ENCODE data around the gene LNX2.

Gene LNX2

GRCh38 chr13:27549406-27549981, 70.8 kb downstream of the LNX2 start:
- DNase-seq, result no peak

- no peak for DNase-seq
Measured at GRCh38 chr13:27542220-27542619, 78.1 kb downstream of the LNX2 start.

- DNase-seq, result no peak
Measured at GRCh38 chr13:27541386-27541785, 78.9 kb downstream of the LNX2 start.

GRCh38 chr13:27536361-27537101, 83.8 kb downstream of the LNX2 start:
- DNase-seq, result no peak

- no peak for DNase-seq
Measured at GRCh38 chr13:27535546-27535945, 84.8 kb downstream of the LNX2 start.

- no peak for DNase-seq
Measured at GRCh38 chr13:27534981-27535380, 85.3 kb downstream of the LNX2 start.

- DNase-seq, result no peak
Measured at GRCh38 chr13:27534108-27534980, 86.0 kb downstream of the LNX2 start.

- DNase-seq, result no peak
Measured at GRCh38 chr13:27533155-27533643, 87.1 kb downstream of the LNX2 start.

- no peak for DNase-seq
Measured at GRCh38 chr13:27528908-27529307, 91.4 kb downstream of the LNX2 start.

GRCh38 chr13:27526516-27526915, 93.8 kb downstream of the LNX2 start:
- no peak for DNase-seq

- DNase-seq, result no peak
Measured at GRCh38 chr13:27524981-27525975, 95.1 kb downstream of the LNX2 start.

GRCh38 chr13:27523346-27524073, 96.8 kb downstream of the LNX2 start:
- no peak for DNase-seq

GRCh38 chr13:27522847-27523246, 97.5 kb downstream of the LNX2 start:
- DNase-seq, result no peak

GRCh38 chr13:27516103-27516502, 104.2 kb downstream of the LNX2 start:
- no peak for DNase-seq

- DNase-seq, result peak; percentile 43
Measured at GRCh38 chr13:27510082-27510481, 110.2 kb downstream of the LNX2 start.

- DNase-seq, result no peak
Measured at GRCh38 chr13:27508802-27509201, 111.5 kb downstream of the LNX2 start.

GRCh38 chr13:27505792-27506191, 114.5 kb downstream of the LNX2 start:
- no peak for DNase-seq

- no peak for DNase-seq
Measured at GRCh38 chr13:27504868-27505194, 115.5 kb downstream of the LNX2 start.

- no peak for DNase-seq
Measured at GRCh38 chr13:27504128-27504867, 116.0 kb downstream of the LNX2 start.

GRCh38 chr13:27500806-27501534, 119.4 kb downstream of the LNX2 start:
- DNase-seq, result no peak

All from NCI-H510A (cell line).